GM18907 (cell line): Measurements from ENCODE around the gene ELP4.

ENCODE experiments used
- ATAC-seq: cut with Tn5 transposase; IDR thresholded peaks from one replicate; pipeline ENCODE4 v1.9.1; 2021; ENCODE audit warnings: mild to moderate bottlenecking, moderate library complexity; ENCODE audit not compliant: unreplicated experiment

The ELP4 gene

DNA sequence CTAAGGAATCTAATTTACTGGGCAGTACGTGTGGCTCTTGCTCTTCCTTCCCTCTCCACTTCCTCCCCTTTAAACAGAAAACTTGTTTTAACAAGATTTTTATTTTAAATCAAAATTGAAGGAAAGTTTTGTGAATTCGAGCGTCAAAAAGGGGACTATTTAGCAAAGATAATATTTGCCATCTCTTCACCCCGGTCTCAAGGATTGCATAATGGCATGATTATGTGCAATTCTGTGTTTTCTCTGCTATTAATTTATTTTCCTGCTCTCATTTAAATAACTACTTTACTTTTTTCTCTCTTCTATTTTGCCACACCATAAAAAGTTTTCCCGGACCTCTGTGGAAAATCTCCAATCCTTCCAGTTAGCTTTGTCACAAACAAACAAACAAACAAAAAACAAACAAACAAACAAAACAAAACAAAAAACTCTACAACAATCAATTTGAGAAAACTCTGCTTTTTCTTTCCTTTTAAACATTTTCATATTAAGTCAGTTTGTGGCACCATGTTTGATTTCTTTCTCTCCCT is 311.7 kb downstream of the ELP4 start:
- no peak for ATAC-seq

DNA sequence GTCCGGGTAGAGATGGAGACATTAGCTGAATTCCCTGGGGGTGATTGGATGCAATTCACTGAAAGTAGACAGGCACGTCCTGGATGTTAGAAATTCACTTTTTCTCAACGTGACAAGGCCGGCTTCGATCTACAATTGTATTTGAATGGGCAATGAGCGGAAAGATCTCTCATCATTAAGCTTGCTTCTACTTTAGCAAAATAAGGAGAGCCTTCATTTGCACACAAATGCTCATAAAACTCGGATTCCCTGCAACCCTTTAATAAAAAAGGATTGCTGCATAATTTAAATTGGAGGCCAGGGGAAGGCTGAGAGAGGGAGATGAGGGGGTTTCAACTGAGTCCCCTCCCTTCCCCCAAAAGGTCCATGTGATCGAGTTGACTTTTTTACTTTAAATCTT is 312.2 kb downstream of the ELP4 start:
- ATAC-seq: no peak

DNA sequence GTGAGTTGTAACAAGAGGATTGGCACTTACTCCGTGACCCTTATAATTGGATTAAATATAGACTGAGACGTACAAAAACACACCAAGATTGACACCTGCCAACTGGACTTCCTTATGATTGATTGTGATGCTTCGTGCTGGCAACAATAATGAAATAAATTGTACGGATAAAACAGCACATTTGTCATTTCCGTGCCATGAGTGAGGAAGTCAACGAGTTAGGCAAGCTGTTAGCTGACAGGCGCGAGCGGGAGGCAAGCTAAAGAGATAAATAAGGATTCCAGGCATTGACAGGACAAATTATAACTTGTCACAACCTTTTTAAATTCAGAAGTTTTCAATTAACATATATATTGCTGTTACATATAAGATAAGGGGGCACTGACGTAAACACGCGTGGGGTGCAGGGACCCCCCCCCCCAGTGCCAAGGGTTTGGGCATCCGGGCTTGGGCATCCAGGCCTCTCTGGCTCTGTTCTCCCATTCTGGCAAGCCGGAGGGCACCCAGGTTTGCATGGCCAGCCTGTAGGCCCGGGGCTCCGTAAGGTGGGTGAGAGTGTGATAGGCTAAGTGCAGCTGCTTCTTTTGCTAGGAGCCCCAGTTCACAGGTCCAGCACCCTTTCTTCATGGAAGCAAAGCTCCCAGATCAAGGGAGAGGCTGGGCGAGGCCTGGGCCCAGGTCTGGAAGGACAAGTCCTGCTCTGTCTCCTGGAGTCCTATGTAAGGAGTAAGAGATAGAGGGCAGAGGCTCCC is 312.8 kb downstream of the ELP4 start:
- no peak for ATAC-seq

DNA sequence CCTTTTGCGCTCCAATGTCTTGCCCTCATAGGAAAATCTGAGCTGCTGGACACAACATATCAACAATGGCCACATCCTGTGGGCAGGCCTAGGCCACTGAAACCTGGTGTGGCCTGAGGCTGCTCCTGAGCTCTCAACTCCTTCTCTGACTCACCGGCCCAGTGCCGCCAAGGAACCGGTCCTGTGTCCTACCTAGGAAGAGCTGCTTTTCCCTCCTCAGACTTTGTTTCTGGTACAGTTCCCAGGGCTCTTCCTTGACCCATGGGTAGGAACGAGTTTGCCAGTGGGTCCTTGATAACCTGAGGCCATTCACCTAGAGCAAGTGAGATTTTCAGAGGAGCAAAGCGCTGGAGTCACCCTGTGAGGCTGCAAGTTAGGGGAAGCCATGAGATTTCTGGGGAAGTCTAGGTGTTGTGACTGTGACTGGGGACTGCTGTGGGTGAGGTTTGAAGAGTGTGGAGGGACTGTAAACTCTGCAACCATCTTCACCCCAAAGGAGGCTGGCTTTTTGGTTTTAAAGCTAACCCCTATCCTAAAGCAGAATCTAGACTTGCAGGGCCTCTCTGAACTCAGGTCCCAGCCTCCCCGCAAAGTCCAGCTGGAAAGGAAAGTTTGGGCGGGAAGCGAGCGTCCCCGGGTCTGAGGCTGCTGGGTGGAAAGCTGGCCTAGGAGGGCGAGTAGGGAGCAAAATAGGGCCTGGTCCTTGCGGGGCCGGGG is 313.5 kb downstream of the ELP4 start:
- ATAC-seq: no peak

DNA sequence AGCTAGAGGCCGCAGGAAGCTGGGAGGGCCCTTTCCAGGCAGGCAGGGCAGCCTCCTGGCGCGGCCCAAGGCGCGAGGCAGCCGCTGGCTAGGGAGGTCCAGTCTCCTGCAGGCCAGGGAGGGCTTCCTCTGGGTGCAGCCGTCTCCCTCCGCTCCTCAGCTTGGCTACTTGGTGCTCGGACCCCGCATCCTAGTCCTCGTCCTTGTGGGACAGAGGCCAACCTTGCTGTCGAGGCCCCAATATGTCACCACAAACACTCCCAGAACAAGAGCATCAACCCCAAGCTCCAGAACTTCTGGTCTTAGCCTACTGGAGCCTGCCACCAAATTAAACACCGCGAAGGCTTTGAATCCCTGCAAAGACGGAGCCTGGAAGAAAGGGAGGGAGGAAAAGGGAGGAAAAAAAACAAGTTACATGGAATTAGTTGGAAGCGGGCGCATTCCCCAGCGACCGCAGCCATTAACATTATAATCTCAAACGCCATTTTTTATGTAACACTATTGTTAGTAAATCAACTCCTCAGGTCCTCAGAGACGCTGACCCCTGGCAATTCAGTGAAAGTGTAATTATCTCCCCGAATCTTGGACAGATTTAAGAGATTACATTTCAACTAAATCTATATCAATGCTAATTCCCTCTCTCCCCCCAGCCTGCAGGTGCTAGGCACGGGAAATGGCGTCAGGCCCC is 314.2 kb downstream of the ELP4 start:
- ATAC-seq: no peak

DNA sequence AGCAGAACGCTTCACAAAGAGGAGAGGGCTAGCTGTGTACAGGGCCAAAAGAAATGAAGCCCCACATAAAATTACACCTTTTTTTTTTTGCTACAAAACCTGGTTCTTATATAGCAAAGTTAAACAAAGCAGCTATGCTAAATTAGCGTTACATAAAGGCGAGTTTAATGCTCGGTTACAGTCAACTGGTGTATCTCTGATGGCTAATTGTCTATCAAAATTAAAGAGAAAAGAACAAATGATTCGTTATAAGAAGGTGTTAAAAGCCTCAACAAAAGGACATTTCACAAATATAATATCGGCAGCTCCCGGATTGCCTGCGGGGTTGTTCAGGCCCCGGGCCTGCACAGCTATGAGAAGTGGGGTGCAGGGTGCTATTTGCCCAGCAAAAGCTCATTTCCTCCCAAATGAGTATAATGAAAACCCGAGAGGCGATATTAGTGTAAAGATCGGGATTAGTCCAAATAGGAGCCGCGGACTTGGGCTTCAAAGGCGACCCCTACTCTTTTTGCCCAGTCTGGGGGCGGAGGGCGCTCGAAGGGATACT is 314.8 kb downstream of the ELP4 start:
- ATAC-seq: no peak

DNA sequence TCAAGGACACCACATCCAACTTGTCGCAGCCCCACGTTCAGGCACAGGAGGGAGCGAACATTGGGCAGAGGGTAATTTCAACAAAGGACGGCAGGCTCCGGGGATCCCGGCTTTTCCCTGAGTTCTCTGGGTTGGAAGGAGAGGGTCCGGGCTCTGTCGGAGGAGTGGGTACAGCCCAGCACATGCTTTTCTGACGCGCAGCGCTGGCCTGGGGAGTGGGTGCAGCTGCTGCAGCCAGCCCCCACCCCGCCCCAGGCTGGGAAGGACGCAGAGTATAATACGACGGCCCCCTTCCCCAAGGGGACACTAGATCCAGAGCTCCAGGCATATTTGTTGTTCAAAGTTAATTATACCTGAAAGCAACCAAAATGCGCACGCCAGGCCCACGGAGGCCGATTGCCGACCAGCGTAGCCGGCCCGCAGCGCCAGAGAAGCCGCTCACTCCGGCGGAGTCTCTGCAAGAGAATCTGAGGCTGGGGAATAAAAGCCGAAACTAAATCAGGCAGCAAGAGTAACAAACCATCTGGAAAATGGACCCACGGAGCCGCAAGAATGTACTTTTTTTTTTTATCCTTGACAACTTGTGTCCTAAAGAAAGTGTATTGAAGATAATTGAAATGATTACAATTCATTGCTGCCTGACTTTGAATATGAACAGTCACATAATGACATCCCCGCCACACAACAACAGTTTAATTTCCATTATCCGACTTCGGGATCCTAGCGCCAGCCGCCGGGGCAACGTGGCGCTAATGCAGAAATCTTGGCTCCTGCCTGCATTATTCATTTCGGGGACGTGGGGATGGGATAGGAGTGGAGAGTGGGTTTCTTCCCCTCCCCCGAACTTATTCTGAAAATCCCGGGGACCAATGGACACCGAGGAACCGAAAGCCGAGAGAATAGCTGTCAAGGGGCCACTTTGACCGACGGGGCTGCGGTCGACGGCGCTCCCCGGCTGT is 315.6 kb downstream of the ELP4 start:
- no peak for ATAC-seq

DNA sequence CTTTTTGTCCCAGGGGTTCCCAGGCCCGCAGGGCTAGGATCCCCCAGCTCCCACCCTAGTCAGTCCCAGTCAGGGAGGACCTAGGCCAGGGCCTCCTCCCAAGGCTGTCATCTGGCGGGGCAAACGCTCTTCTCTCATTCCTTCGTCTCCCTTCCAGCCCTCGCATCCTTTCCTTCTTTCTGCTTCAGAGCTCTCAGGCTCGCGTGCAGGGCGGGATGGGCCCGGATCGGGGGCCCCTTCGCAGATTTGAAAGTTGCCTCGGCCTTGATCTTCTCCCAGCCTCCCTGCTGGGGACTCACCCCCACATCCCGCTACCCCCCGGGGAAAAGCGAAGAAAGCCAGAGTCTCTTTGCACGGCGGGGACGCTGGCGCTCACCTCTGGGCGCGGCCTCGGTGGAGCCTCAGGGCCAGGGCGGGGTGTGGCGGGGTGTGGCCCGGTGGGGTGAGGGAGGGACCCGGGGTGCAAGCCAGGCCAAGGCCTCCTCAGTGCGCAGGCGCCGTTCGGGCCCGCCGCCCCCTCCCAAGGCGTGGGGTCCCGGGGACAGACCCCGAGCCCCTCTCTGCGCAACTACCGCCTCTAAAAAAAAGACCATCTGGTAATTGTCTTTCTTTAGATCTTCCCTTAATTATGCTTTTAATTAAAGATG is 316.4 kb downstream of the ELP4 start:
- no peak for ATAC-seq

DNA sequence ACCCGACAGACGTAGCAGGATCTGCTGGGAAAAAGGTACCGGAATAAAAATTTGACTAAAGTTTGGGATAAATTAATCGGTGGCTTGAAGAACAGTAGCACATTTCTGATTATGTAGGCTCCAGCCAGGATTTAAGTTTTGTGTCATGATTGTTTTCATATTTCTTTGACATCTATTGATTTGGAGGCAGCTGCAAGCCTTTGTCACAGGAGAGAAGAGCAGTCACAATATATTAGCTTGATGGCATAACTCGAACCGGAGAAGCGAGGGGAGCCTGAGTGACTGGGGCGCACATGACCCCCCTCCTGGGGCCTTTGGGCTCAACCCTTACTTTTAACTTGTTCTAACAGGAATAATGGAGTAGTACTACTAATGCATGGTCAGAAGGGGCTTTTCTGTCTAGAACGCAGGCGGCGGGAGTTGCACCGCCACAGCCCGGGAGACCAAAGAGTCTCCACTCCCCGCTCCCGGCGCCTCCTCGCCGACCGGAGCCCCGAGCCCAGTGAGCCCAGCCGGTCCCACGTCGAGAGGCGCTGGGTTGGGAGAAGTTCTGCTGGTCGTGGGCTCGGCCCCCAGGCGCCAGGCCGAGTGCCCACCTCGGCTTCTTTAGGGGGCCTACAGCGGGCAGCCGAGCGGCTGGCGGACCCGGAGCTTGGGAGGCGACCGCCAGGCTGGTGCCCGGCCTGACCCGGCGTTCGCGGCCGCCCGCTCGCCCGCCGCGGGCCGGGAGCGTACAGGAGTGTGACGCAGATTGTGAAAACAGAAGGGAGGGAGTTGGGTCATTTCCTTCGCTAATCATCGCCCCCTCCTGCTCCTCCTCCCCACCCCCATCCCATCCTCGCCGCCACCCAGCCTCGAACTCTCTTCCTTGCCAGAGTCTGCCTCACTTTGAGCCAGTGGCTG is 317.2 kb downstream of the ELP4 start:
- ATAC-seq: no peak

DNA sequence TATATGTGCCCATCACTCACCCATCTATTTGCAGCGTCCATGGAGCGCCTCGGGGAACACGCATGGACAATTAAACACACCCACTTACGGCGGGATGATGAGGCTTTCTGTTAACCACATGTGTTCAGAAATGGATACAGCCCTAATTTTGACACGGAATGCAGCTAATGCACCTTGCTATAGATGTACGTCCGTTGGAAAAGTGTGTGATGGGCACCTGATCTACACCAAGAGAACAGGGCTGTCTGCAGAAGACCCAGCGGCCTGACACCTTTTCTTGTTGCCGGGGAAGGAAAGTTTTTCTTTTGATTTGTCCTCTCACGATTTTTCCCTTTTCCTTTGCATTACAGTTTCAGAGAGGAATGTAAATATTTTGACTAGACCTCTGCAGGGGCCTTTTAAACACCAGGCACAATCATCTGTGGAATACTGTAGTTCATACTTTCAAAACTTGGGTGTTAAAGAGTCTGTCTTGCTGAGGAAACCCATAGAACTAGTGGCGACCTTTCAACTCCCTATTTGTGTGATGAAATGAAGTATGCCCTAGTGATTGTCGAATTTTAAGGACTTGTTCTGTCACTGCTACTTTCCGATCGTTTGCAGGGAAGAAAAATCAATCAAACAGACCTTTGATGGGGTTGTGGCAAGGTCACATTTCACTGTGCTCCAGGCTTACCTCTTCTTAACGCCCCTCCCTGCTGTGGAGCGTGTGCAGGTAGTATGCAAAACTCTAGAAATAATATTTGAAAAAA is 318.1 kb downstream of the ELP4 start:
- no peak for ATAC-seq

DNA sequence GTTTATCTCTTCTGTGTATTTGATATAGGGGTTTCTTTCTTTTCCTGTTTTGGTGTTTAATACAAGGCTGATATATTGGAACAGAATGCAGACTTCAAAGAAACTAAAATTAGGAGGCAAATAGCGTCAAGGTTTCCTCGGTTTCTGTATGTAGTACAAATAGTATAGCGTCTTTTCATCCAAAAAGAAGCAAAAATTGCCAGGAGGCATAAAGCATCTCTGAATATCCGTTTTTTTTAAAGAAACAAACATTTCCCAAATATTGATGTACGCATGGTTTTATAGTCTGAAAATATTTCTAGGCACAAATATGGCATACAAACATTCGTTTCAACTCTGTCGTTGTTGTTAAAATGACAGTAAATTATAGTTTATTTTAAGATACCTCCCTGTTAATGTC is 318.6 kb downstream of the ELP4 start:
- ATAC-seq: no peak

DNA sequence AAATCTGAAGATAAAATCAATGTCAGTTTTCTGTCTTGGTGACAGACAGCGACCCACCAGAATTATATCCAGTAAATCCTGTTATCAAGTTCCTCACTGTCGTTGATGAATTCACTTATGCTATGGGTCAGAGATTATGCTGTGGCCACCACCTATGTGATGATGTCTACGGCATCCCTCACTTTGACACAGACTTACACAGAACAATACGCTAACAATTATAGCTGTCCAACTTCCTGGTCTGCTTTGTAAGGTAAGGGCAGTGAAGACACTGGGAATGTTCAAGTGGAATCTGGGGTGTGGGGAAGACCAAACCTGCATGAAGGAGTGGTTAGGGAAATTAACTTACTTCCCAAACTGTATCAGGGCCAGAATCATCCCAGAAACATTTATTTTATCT is 320.8 kb downstream of the ELP4 start:
- ATAC-seq: no peak

DNA sequence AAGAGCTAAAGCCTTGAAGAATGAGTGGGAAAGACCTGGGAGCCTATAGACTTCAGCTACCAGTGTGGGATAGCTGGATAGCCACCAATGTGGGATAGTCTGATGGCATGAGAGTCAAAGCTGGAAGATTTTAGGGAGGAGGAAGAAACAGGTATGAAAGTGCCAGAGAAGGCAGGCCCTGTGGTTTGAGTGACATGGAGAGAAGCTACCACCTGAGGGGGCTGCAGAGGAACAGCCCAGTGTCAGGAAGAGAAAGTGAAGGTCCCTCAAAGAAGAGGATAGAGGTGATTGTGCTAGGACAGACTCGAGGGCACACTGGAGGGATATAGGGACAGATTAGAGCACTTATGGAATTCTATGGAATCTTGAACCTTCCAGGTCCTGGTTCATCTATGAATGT is 324.7 kb downstream of the ELP4 start:
- no peak for ATAC-seq
